PC-3 (cell line): ENCODE measurements around the gene GSTM3.
"Not testable (repeated sequence)": the region's sequence is repeated elsewhere in the genome, so short reads cannot be mapped to it uniquely, and the experiment has no call there.

Experiments
- CTCF ChIP-seq: fragments of 300-600 bp; sonication (generic); conservative IDR thresholded peaks from 2 replicates; pipeline ENCODE4 v1.5.1; 2017; ENCODE audit warnings: antibody characterized with exemption, low read depth, mild to moderate bottlenecking, low read length
- EZH2 ChIP-seq: fragments of 300-600 bp; sonication (generic); IDR thresholded peaks from one replicate; pipeline ENCODE4 v1.6.1; 2017; ENCODE audit warnings: antibody characterized with exemption, mild to moderate bottlenecking, low read length; ENCODE audit not compliant: unreplicated experiment

- TF ChIP-seq CTCF, EZH2: not testable (repeated sequence)
Measured at GRCh38 chr1:109687109-109687508, 53.7 kb downstream of the GSTM3 start.
